ENCODE data around the gene H6PD.

H6PD gene

GRCh38 chr1:9302745-9303524, 68.4 kb downstream of the H6PD start:
- no peak for DNase-seq

GRCh38 chr1:9303916-9304315, 69.3 kb downstream of the H6PD start:
- no peak for DNase-seq

- DNase-seq, result no peak
Observed at GRCh38 chr1:9305216-9305615, 70.6 kb downstream of the H6PD start.

DNA sequence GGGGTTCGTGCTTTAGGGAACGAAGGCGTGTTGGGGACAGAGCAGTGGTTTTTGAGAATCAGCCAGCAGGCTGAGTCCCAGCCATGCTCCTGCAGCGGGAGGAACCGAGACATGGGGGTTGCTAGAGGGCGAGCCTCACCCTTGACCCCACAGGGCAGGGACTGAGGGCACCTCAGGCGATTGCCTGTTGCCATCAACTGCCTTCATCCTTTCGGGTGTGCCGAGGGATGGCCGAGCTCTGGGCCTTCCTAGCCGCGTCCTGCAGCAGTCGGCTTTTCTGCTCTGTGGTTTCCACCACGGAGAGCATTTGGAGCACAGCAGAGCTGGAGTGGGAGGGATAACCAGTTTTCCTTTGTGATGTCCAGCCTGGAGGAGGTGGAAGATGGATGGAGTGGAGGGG, 71.4 kb downstream of the H6PD start:
- no peak for DNase-seq

GRCh38 chr1:9307303-9307702, 72.7 kb downstream of the H6PD start:
- no peak for DNase-seq

DNA sequence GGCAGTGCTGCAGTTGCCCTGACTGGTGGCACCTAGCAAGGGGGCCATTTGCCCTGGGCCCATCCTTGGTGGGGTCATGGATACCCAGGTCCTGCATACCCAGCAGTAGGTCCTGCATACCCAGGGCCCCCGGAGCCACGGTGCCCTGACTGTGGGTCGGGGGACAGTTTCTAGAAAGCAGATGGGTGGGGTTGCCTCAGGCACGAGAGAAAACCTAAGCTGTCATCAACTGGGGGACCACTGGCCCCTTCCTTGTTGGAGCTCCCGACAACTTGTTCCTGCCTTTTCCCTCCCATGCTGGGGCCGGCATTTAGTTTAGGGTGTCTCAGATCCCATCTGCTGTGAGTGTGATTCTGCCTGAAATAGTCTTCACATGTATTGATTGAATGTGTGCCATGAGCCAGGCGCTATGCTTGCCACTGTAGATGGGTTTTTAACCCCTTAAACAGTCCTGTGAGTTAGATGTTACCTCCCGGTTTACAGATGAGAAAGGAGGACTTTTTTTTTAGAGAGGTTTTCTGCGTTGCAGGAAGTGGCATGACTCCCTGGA, 73.7 kb downstream of the H6PD start:
- DNase-seq, result no peak

- no peak for DNase-seq
Observed at GRCh38 chr1:9309080-9309479, 74.5 kb downstream of the H6PD start.

GRCh38 chr1:9309991-9310390, 75.4 kb downstream of the H6PD start:
- no peak for DNase-seq

- DNase-seq, result no peak
Observed at GRCh38 chr1:9311029-9311428, 76.5 kb downstream of the H6PD start.

DNA sequence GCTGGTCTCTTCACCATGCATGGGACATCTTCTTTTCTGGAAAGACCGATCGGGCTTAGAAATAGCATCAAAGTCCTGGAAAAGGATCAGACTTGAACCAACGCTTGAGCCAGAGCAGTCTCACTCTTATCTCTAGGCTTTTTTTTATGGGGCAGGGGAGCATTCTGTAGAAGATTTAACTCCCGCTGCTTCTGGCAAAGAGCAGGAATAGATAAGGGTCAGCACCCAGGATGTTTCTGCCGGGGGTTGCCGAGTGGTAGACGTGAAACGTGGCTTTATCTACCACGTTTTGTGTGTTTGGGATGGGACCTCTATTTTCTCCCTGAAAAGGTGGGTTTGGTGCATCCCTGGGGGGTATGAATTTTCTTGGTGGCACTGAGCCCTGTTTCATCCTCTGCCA, 76.9 kb downstream of the H6PD start:
- no peak for DNase-seq

DNA sequence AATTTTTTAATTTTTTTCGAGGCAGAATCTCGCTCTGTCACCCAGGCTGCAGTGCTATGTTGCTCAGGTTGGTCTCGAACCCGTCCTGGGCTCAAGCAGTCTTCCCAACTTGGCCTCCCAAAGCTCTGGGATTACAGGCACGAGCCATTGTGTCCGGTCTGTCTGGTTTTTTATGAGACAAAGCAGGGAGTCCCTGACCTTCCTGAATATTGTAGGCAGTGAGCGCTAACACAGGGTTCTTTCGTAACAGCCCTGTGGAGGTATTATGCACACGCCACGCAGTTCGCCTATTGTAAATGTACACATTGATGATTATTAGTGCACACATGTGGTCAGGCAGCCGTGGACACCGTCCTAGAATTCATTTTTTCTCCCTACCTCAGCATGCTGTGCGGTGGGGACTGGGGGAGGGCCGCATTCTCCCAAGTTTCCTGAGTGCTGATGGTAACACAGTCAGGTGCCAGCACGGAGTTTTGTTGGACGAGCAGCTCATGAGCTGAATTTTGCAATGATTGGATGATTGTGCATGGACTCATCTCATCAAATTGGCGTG, 77.7 kb downstream of the H6PD start:
- DNase-seq, result no peak

- DNase-seq, result no peak
Observed at GRCh38 chr1:9313576-9313975, 79.0 kb downstream of the H6PD start.

- DNase-seq, result no peak
Observed at GRCh38 chr1:9314111-9314510, 79.5 kb downstream of the H6PD start.

- DNase-seq, result no peak
Observed at GRCh38 chr1:9314711-9315379, 80.3 kb downstream of the H6PD start.

DNA sequence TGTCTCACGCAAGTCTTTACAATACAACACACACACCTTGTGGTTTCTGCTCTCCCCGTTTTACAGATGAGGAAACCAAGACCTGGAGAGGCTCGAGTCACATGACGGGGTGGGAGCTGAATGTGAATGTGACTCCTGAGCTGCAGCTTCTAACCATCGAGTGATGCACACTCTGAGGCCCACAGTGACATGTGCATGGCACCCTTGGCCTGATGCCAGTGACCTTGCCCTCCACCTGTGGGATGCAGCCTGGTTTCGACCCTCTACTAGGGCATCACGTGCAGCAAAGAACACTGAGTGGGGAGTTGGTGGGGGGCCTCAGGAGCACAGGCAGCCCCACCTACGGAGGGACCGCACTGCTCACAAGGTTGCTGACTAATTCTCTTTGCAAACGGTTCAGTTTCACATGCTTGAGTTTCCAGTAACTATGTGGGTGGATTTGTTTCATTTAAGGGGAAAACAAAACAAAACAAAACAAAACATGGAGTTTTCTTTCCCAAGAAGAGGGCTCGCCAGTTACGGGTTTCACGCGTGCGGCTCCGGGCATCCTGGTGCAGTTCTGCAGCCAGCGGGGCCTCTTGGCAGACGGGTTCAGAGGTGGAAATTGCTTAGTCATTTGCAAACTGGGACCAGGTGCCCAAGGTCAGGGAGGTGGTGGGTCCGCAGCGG, 81.0 kb downstream of the H6PD start:
- no peak for DNase-seq

DNA sequence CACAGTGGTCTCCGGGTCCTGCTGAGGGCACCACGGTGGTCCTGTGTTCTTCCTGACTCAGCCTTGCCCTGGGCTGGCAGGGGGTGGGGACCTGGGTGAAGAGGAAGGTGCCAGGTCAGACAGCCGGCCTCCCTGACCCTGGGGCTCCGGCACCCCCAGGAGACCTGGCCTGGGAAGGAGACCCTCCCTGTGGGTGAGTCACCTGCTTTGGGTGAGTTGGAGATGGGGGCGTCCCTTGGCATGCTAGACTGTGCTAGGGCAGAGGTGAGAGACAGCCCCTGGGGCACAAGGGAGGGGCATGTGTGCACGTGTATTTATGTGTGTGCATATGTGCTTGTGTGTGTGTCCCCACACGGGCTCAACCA, 81.5 kb downstream of the H6PD start:
- DNase-seq, result no peak

DNA sequence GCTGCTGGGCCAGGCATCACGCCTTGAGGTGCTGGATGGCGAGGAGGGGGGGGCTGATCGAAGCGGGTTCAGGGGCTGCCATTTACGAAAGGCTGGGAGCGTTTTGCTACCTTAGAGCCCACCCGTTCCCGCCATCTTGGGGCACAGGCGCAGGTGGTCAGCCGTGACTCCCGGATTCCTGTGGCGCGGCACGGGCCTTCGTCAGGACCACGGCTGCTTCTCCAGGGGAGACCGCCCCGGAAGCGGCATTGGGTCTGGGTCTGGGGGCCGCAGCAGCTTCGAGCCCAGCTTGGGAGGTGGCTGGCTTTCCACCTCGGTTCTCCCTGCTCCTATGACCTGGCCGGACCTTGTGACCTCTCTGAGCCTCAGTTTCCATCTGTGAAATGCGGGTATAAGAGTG, 81.9 kb downstream of the H6PD start:
- no peak for DNase-seq

DNA sequence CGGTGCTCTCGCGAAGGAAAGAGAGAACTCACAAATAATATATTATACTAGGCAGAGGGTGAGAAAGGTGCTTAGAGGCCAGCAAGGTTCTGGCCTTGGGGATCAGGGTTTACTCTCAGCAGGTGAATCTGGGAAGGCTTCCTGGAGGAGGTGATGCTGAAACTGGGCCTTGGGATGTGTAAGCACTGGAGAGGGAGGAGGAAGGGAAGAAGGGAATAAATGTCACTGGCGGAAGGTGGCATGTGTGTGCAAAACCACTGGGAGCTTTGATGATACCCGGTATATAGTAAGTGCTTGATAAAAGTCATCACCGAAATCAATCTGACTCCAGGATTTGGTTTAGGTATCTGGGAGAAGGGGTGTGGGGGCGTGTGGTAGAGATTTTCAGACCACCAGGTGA, 82.5 kb downstream of the H6PD start:
- DNase-seq, result no peak

DNA sequence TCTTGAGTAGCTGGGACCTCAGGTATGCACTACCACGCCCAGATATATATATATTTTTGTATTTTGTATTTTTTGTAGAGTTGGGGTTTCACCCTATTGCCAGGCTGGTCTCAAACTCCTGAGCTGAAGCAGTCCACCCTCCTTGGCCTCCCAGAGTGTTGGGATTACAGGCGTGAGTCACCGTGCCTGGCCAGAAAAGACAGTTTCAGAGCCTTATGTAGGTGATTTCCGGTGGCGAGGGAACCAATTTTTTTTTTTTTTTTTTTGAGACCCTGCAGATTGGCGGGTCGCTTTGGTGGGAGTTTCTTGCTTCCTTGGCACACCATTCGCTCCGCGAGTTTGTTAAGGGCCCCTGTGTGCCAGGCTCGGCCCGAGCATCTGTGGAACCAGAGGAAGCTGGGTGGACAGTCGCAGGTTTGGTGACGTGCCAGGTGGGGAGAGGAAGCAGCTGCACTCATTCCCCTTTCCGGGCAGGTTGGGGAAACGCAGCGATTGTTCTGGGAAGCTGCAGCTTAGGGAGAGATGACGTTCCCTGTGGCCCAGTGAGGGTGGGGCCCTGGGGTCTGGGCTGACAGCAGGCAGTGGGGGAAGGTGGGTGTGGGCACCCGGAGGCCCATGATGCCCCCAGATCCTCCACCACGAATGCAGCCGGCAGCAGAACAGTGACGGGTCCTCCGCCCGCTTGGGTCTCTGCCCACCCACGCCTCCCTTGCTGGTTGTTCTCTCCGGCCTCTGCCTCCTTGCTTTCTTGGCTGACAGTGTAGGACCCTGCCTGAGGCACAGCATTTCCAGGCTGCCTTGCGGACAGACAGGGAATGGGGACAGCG, 83.2 kb downstream of the H6PD start:
- DNase-seq, result no peak

DNA sequence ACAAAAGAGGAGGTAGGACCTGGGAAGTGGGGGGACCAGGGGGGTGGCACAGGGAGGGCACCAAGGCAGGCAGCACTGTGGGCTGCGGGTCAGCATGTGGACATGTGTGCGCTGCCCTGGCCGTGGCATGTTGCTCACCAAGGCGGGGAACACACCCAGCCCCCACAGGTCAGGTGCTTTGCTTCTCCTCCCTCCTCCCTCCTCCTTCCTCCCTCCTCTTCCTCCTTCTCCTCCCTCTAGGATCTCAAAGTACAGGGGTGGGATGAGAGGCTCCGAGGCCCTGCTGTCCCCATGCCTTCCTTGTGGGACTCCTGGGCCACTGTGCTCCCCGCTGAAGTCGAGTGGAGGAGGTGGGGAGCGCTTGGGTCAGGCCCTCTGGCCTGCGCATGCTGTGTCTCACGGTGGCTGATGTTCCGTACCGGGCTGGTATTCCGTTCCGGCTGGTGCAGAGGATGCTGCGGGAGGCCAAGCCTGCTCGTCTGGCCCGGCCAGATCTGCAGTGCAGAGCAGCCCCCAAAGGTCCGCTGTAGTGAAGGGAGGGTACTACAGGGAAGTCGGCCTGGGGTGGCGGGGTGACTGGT, 84.7 kb downstream of the H6PD start:
- no peak for DNase-seq

- DNase-seq, result no peak
Observed at GRCh38 chr1:9319789-9320519, 85.4 kb downstream of the H6PD start.
